GM18526 (cell line): ENCODE measurements around the gene TRAM2.

Experiments used
- POLR2A ChIP-seq: IDR thresholded peaks from 3 replicates; pipeline ENCODE4 v1.6.1; 2011; ENCODE audit not compliant: insufficient read length; ENCODE audit errors: extremely low read depth

The TRAM2 gene

DNA sequence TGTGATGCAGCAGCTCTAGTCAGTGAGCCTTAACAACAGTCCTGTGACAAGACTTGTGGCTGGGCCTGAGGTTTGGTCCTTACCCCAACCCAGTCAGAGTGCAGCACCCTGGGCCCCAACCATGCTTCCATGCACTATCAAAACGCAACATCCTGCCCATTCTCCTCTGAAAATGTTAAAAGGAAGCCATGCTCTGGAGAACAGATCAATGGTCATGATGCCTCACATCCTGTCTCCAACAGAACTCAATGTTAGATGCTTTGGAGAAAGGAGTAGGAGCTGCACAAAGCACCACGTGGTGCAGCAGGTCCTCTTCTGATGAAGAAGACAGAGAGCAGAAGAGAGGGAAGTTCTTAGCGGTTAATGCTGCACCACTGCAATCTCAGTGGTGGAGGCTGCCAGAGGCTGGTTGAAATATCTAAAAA, 41.9 kb downstream of the TRAM2 start:
- TF ChIP-seq POLR2A: no peak

DNA sequence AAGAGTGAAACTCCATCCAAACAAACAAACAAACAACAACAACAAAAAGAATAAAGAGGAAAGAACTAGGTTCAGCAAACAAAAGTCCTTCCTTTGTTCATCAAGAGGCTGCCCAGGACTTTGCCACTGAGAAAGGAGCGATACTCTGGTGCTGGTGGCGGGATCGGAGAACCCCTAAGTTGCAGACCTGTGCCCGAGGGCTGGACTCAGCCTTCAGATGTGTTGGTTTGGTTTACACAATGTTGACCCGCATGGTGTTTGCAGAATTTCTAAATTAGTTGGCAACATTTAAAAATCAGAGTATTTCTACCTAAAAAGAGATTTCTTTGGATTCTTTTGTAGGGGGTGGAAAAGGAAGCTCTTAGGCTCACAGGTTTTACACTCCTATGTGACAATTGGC, 42.5 kb downstream of the TRAM2 start:
- TF ChIP-seq POLR2A: no peak

- TF ChIP-seq POLR2A: no peak
Observed at GRCh38 chr6:52533491-52533890, 43.4 kb downstream of the TRAM2 start.

DNA sequence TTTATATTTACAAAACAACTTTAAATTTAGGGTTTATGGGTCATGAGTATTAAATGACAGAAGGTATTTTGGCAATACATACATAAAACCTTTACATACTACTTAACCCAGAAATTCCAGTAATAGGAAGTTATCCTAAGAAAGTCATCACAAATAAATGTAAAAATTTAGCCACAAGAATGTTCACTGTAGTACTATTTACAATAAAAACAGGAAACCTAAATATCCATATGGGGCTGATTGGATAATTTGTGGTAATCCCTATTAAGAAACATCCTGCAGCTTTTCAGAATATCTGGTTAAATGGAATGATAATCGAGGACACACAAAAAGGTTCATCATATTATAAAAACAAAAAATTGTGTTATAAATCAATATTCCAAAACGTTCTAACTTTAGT, 44.4 kb downstream of the TRAM2 start:
- no peak for TF ChIP-seq POLR2A

- no peak for TF ChIP-seq POLR2A
Observed at GRCh38 chr6:52531834-52532233, 45.0 kb downstream of the TRAM2 start.

DNA sequence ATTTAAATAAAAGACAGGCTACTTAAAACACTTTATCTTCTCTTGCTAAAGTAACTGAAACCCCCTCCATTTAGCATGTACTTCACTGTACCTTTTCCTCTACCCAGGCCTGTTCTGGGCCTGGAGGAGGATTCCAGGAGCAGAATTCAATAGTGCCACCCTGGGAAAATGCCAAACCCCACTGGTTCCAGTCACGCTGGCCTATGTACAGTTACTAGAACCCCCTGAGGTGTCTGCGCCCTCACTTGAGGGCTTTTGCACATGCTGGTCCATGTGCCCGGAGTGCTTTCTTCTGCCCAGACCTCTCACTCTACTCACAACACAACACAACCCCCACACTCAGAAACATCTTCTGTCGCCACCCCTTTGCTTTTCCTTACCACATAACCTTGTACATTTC, 45.5 kb downstream of the TRAM2 start:
- TF ChIP-seq POLR2A: no peak

DNA sequence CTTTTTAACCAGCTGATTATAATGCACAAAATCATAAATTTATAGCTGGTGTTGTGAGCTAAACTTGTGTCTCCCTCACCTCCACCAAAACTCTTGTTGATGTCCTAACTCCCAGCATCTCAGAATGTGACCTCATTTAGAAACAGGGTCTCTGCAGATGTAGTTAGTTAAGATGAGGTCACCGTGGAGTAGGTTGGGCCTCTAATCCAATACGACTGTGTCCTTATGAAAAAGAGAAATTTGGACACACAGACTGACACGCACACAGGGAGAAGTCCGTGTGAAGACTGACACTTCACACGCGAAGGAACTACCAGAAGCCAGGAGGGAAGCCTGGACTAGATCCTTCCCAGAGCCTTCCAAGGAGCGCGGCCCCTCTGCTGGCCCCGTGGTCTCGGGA, 46.5 kb downstream of the TRAM2 start:
- TF ChIP-seq POLR2A: no peak

GRCh38 chr6:52529311-52529710, 47.5 kb downstream of the TRAM2 start:
- no peak for TF ChIP-seq POLR2A

- TF ChIP-seq POLR2A: no peak
Observed at GRCh38 chr6:52527436-52527835, 49.4 kb downstream of the TRAM2 start.

DNA sequence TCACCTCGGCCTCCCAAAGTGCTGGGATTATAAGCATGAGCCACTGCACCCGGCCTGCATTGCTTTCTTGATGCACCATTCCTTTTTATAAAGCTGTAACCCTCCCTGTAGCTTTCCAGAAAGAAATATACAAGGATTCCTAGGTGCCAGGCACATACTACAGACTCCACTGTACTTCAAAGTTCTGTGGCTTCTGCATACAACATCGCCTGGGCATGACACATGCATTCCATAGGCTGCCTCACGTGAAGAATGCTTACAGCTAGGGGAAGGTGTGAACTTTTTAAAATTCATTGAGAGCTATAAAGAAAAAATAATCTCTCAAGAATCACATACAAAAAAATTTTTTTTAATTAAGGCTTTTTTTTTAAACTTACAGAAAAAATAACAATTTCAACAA, 50.2 kb downstream of the TRAM2 start:
- TF ChIP-seq POLR2A: no peak

DNA sequence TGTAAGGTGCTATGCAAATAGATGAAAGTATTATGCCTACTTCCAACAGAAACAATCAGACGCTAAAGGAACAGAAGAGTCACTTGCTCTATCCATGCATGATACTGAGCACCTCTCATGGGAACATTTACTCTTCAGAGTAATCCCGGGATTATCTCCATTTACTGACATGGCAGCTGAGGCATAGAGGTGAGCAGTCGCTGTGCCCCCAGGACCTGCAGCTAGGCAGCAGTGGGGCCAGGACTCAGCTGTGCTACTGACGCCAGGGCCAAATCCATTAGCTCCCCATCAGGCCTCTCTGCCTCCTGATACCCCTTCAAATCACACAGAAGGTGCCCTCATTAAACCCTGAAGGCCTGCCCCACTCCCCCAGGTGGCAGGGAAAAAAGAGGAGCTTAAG, 51.9 kb downstream of the TRAM2 start:
- TF ChIP-seq POLR2A: no peak

GRCh38 chr6:52523378-52524142, 53.3 kb downstream of the TRAM2 start:
- no peak for TF ChIP-seq POLR2A

DNA sequence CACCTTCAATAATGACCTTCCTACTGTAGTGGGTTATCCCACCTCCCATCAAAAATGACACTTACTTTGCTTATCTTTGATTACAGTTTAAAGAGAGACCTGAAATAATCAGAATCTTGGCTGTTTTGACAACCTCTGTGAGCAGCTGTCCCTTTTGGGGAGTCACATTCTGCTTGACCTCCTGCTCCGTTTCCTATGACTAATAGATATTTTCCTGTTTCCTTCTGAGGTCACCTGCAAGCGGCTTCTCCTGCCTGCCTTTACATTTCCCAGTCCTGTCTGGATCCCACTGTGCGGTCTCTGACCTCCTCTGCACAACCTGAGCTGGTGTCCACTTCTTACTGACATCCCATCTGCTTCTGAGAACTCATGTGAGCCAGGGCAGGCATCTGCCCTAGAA, 54.2 kb downstream of the TRAM2 start:
- no peak for TF ChIP-seq POLR2A

DNA sequence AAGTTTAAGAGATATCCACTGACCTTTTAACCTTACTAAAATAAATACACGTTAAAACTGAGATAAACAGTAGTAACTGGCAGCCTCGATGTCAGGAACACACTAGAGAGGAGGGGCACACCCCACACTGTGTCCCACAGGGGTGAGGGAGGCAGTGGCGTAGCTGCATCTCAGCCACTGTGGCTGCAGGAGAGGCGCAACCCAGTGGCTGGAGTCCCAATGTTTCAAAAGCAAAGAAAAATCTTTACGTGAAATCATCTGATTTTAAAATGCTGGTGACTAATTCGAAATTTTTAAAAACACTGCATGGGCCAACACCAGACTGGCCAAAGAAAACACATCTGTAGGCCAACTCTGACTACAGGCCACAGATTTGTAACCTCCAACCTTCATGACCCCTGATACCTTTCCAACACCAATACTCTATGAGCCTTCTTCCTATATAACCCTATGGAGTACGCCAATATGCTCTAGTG, 54.7 kb downstream of the TRAM2 start:
- TF ChIP-seq POLR2A: no peak

DNA sequence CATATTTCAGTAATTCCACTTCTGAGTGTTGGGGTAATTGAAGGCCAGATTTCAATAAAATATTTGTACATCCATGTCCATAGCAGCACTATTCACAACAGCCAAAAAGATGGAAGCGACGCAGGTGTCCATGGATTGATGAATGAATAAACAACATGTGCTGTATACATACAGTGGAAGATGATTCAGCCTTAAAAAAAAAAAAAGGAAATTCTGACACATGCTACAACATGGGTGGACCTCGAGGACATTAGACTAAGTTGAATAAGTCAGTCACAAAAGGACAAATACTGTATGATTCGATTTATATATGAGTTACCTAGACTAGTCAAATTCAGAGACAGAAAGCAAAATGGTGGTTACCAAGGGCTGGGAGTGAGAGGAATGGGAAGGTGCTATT, 57.2 kb downstream of the TRAM2 start:
- no peak for TF ChIP-seq POLR2A

DNA sequence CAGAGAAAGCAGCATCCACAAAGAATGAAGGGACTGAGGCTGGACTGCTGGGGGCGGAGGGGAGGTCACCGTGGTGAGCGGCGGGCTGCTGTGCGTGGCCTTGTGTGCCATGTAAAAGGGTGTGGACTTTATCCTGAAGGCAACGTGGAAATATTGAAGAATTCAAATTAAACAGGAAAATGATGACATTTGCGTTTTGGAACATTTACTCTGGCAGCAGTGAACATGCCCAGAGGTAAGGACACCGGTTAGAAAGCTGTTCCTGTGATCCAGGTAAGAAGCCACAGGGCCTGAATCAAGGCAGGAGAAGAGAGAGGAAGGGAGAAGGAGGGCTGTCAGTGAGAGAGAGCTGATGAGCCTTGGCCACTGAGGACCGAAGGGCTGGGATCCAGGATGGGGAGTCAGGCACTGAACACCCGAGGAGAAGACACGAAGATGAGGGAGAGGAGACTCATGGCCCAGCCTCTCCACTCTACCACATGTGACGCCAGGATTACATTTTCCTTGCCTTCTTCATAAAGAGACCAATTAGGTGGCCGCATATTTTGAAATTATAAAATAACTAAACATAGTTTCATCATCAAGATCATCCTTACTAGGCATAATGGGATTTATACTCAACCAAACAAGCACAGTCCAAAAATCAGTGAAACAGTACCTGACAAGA, 58.4 kb downstream of the TRAM2 start:
- TF ChIP-seq POLR2A: no peak

DNA sequence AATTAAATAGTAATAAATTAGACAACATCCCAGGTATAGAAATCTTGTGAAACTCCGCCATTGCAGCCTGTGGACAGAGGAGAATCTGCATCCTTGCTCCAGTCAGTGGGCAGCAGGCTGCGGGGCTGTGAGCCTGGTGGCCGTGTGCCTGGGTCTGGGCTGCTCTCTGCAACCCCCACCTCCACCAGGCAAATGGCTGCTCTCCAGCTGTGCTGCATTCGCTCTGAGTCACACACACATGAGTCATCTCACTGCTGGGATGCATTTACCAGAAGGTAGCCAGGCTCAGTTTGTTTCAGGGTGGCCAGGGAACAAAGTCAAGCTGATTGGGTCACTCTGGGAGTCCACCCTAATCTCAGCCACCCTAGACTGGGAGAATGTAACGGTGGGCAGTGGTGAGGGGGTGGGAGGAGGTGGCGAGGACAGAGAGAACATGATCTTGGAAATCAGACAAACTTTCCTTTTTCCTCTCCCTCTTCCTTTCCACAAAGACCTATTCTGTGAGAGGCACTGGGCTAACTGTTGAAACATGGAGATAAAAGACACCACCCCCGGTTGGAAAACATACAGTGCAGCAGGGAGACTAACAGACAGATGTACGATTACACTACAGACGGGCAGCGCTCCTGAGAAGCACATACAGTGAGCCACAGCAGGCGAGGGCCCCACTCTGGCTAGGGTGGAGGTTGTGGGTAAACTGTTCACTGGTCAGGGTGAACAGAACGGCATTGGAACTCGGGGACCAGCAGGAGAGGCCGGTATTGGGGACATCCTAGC, 59.2 kb downstream of the TRAM2 start:
- no peak for TF ChIP-seq POLR2A

GRCh38 chr6:52516943-52517342, 59.9 kb downstream of the TRAM2 start:
- no peak for TF ChIP-seq POLR2A
